Progenitor cell of endocrine pancreas (in vitro differentiated cells): Measurements from ENCODE around the gene NPR3. TPM values are rescaled to one million over a fixed set of nuclear protein-coding genes. Genes with fewer than 3 reads are reported as not detected.
A peak's percentile ranks its signal among the peaks of the same experiment; 100 is the strongest.

ENCODE experiments used
- DNase-seq: peaks from one replicate; pipeline ENCODE4 v3.0.0; 2021; ENCODE audit warnings: low spot score; ENCODE audit not compliant: unreplicated experiment
- H3K27ac Mint-ChIP-seq: 2 replicates; pipeline ENCODE4 v1.8.0; 2021; ENCODE audit warnings: mild to moderate bottlenecking, moderate library complexity, mixed read lengths
- H3K27me3 Mint-ChIP-seq: 2 replicates; pipeline ENCODE4 v1.8.0; 2021; ENCODE audit warnings: mixed read lengths
- H3K36me3 Mint-ChIP-seq: 2 replicates; pipeline ENCODE4 v1.8.0; 2022; ENCODE audit warnings: mixed read lengths; ENCODE audit not compliant: insufficient read depth
- H3K4me1 Mint-ChIP-seq: 2 replicates; pipeline ENCODE4 v1.8.0; 2021; ENCODE audit warnings: low read depth, mixed read lengths
- H3K4me3 Mint-ChIP-seq: 2 replicates; pipeline ENCODE4 v1.8.0; 2021; ENCODE audit warnings: low read depth, mild to moderate bottlenecking, moderate library complexity, mixed read lengths
- H3K9me3 Mint-ChIP-seq: 2 replicates; pipeline ENCODE4 v1.8.0; 2021; ENCODE audit warnings: low read depth, mixed read lengths
- CTCF ChIP-seq: fragments of 200-600 bp; sonication (generic); IDR thresholded peaks from one replicate; pipeline ENCODE4 v1.5.0; 2021; ENCODE audit warnings: antibody characterized with exemption, mild to moderate bottlenecking; ENCODE audit not compliant: unreplicated experiment
- total RNA-seq: library from RNA; stranded (reverse); gene quantifications from 2 replicates; pipeline ENCODE4 v1.2.1, GENCODE V29; 2021

NPR3 gene
- total RNA-seq, 1 donor from 2014 or later, result 1.0 TPM

- peaks cover 23% of the 10 kb centered on the region for H3K27me3 Mint-ChIP-seq
- no peak overlapping the region for H3K27ac Mint-ChIP-seq
- no peak overlapping the region for H3K4me3 Mint-ChIP-seq
- no peaks in the 10 kb centered on the region for H3K4me1 Mint-ChIP-seq
- no peak for DNase-seq
- H3K9me3 Mint-ChIP-seq, result peaks cover 9% of the 10 kb centered on the region
- H3K36me3 Mint-ChIP-seq, result no peaks in the 10 kb centered on the region
- no peak for TF ChIP-seq CTCF
These were observed 7.2 kb upstream of the NPR3 start for GRCh38 chr5:32703957-32704356.

GRCh38 chr5:32707418-32707997 is 3.6 kb upstream of the NPR3 start:
- Mint-ChIP-seq H3K4me1 (peaks cover 14% of the 10 kb centered on the region), H3K36me3 (no peaks in the 10 kb centered on the region), H3K27ac (peak overlapping the region; percentile 77), H3K4me3 (no peak overlapping the region), H3K27me3 (peaks cover 55% of the 10 kb centered on the region), H3K9me3 (no peaks in the 10 kb centered on the region)
- no peak for DNase-seq
- TF ChIP-seq CTCF, result peak; percentile 63

- no peak for TF ChIP-seq CTCF
These were observed 2.2 kb upstream of the NPR3 start for GRCh38 chr5:32708949-32709348.

GRCh38 chr5:32709750-32710549 is 1.2 kb upstream of the NPR3 start:
- Mint-ChIP-seq H3K9me3 (no peaks in the 10 kb centered on the region), H3K27ac (no peak overlapping the region), H3K27me3 (peaks cover 80% of the 10 kb centered on the region), H3K4me3 (peak overlapping the region; percentile 67), H3K36me3 (no peaks in the 10 kb centered on the region), H3K4me1 (peaks cover 22% of the 10 kb centered on the region)
- TF ChIP-seq CTCF, result peak; percentile 75
- peak; percentile 47 for DNase-seq

More at GRCh38 chr5:32708949-32709348, 2.2 kb upstream of the NPR3 start:
- Mint-ChIP-seq H3K9me3 (no peaks in the 10 kb centered on the region), H3K36me3 (no peaks in the 10 kb centered on the region), H3K4me1 (peaks cover 21% of the 10 kb centered on the region), H3K27me3 (peaks cover 70% of the 10 kb centered on the region), H3K4me3 (no peak overlapping the region), H3K27ac (no peak overlapping the region)
- no peak for DNase-seq

- Mint-ChIP-seq H3K36me3 (no peaks in the 10 kb centered on the region), H3K27me3 (peaks cover 84% of the 10 kb centered on the region), H3K4me1 (peaks cover 22% of the 10 kb centered on the region), H3K4me3 (peak overlapping the region; percentile 48), H3K9me3 (no peaks in the 10 kb centered on the region), H3K27ac (no peak overlapping the region)
- no peak for DNase-seq
- no peak for TF ChIP-seq CTCF
These were observed 200 bp downstream of the NPR3 start for GRCh38 chr5:32711362-32711680.
